Subcutaneous abdominal adipose tissue (tissue), 5 donors: ENCODE data around the gene IGSF21.

Source experiments
- H3K27ac ChIP-seq: one replicate; pipeline ENCODE4 v1.7.0; 2013; ENCODE audit warnings: low read depth, mild to moderate bottlenecking, inconsistent platforms, low read length, moderate library complexity
- H3K27me3 ChIP-seq, 5 donors: one replicate each; pipeline ENCODE4 v1.7.0; 2013; ENCODE audit warnings: low read length in 5 of 5, inconsistent platforms in 1 of 5; ENCODE audit not compliant: control insufficient read depth in 5 of 5, insufficient read depth in 4 of 5
- H3K36me3 ChIP-seq, 5 donors: one replicate each; pipeline ENCODE4 v1.7.0; 2013; ENCODE audit warnings: low read length in 5 of 5; ENCODE audit not compliant: control insufficient read depth in 5 of 5, insufficient read depth in 5 of 5
- H3K4me1 ChIP-seq, 5 donors: one replicate each; pipeline ENCODE4 v1.7.0; 2013; ENCODE audit warnings: low read length in 5 of 5, mild to moderate bottlenecking in 3 of 5, moderate library complexity in 1 of 5; ENCODE audit not compliant: control insufficient read depth in 5 of 5, insufficient read depth in 5 of 5
- H3K4me3 ChIP-seq, 5 donors: one replicate each; pipeline ENCODE4 v1.7.0; 2013; ENCODE audit warnings: low read length in 5 of 5, low read depth in 1 of 5
- H3K9ac ChIP-seq, 5 donors: one replicate each; pipeline ENCODE4 v1.7.0; 2013; ENCODE audit warnings: low read length in 5 of 5, mild to moderate bottlenecking in 4 of 5, moderate library complexity in 3 of 5
- H3K9me3 ChIP-seq, 5 donors: one replicate each; pipeline ENCODE4 v1.7.0; 2013; ENCODE audit warnings: low read length in 5 of 5; ENCODE audit not compliant: control insufficient read depth in 5 of 5
- donor health status: healthy.
- donor health status: healthy.
- donor health status: healthy.
- donor health status: healthy.
- donor health status: healthy.

Gene IGSF21

GRCh38 chr1:18232052-18232451 lies 124.5 kb downstream of the IGSF21 start:
- no peaks in the 10 kb centered on the region for H3K36me3 ChIP-seq
- H3K27me3 ChIP-seq: peaks cover 10 to 23% (median 16%) of the 10 kb centered on the region in 5 donors
- H3K9me3 ChIP-seq: peaks cover 4 to 19% (median 10%) of the 10 kb centered on the region in 5 donors
- no peak overlapping the region for H3K27ac ChIP-seq
- H3K9ac ChIP-seq: no peak overlapping the region
- H3K4me1 ChIP-seq: no peaks in the 10 kb centered on the region
- no peak overlapping the region for H3K4me3 ChIP-seq

- Histone ChIP-seq H3K36me3 (no peaks in the 10 kb centered on the region), H3K9ac (no peak overlapping the region), H3K27me3 (peaks cover 7 to 20% (median 16%) of the 10 kb centered on the region in 5 donors), H3K4me1 (no peaks in the 10 kb centered on the region), H3K9me3 (peaks cover 4 to 19% (median 10%) of the 10 kb centered on the region in 5 donors), H3K27ac (no peak overlapping the region), H3K4me3 (no peak overlapping the region)
Measured at GRCh38 chr1:18233176-18233864, 125.7 kb downstream of the IGSF21 start.

GRCh38 chr1:18234790-18235242 lies 127.2 kb downstream of the IGSF21 start:
- H3K4me3 ChIP-seq: no peak overlapping the region
- H3K9ac ChIP-seq: no peak overlapping the region
- no peaks in the 10 kb centered on the region for H3K4me1 ChIP-seq
- no peak overlapping the region for H3K27ac ChIP-seq
- peaks cover 12 to 17% (median 16%) of the 10 kb centered on the region in 5 donors for H3K27me3 ChIP-seq
- peaks cover 4 to 19% (median 10%) of the 10 kb centered on the region in 5 donors for H3K9me3 ChIP-seq
- no peaks in the 10 kb centered on the region for H3K36me3 ChIP-seq

- no peak overlapping the region for H3K4me3 ChIP-seq
- no peaks in the 10 kb centered on the region for H3K36me3 ChIP-seq
- H3K9ac ChIP-seq: no peak overlapping the region
- H3K27ac ChIP-seq: no peak overlapping the region
- H3K27me3 ChIP-seq: peaks cover 0 to 21% (median 16%) of the 10 kb centered on the region in 5 donors
- peaks cover 0 to under 1% (median 0%) of the 10 kb centered on the region in 5 donors for H3K9me3 ChIP-seq
- H3K4me1 ChIP-seq: no peaks in the 10 kb centered on the region
Measured at GRCh38 chr1:18237371-18237770, 129.8 kb downstream of the IGSF21 start.

GRCh38 chr1:18238190-18238589 lies 130.6 kb downstream of the IGSF21 start:
- no peaks in the 10 kb centered on the region for H3K4me1 ChIP-seq
- no peak overlapping the region for H3K4me3 ChIP-seq
- H3K27ac ChIP-seq: no peak overlapping the region
- no peaks in the 10 kb centered on the region for H3K36me3 ChIP-seq
- peaks cover 0 to 24% (median 16%) of the 10 kb centered on the region in 5 donors for H3K27me3 ChIP-seq
- H3K9ac ChIP-seq: no peak overlapping the region
- H3K9me3 ChIP-seq: no peaks in the 10 kb centered on the region

- Histone ChIP-seq H3K27ac (no peak overlapping the region), H3K27me3 (peaks cover 5 to 24% (median 16%) of the 10 kb centered on the region in 5 donors), H3K4me1 (no peaks in the 10 kb centered on the region), H3K9me3 (no peaks in the 10 kb centered on the region), H3K36me3 (no peaks in the 10 kb centered on the region), H3K4me3 (no peak overlapping the region), H3K9ac (no peak overlapping the region)
Measured at GRCh38 chr1:18239671-18240070, 132.1 kb downstream of the IGSF21 start.

- no peak overlapping the region for H3K27ac ChIP-seq
- no peak overlapping the region for H3K9ac ChIP-seq
- no peak overlapping the region for H3K4me3 ChIP-seq
- peaks cover 5 to 21% (median 16%) of the 10 kb centered on the region in 5 donors for H3K27me3 ChIP-seq
- H3K36me3 ChIP-seq: no peaks in the 10 kb centered on the region
- H3K4me1 ChIP-seq: no peaks in the 10 kb centered on the region
- H3K9me3 ChIP-seq: no peaks in the 10 kb centered on the region
Measured at GRCh38 chr1:18240906-18241305, 133.3 kb downstream of the IGSF21 start.

- no peaks in the 10 kb centered on the region for H3K36me3 ChIP-seq
- H3K9me3 ChIP-seq: peaks cover 0 to 4% (median 3%) of the 10 kb centered on the region in 5 donors
- H3K4me3 ChIP-seq: no peak overlapping the region
- peaks cover 5 to 21% (median 16%) of the 10 kb centered on the region in 5 donors for H3K27me3 ChIP-seq
- H3K9ac ChIP-seq: no peak overlapping the region
- H3K4me1 ChIP-seq: no peaks in the 10 kb centered on the region
- H3K27ac ChIP-seq: no peak overlapping the region
Measured at GRCh38 chr1:18241891-18242290, 134.3 kb downstream of the IGSF21 start.

- Histone ChIP-seq H3K4me1 (no peaks in the 10 kb centered on the region), H3K4me3 (no peak overlapping the region), H3K9ac (no peak overlapping the region), H3K36me3 (no peaks in the 10 kb centered on the region), H3K9me3 (peaks cover 0 to 4% (median 3%) of the 10 kb centered on the region in 5 donors), H3K27ac (no peak overlapping the region), H3K27me3 (peaks cover 5 to 28% (median 19%) of the 10 kb centered on the region in 5 donors)
Measured at GRCh38 chr1:18243503-18244175, 136.0 kb downstream of the IGSF21 start.

GRCh38 chr1:18244762-18245161 lies 137.2 kb downstream of the IGSF21 start:
- H3K9ac ChIP-seq: no peak overlapping the region
- no peak overlapping the region for H3K4me3 ChIP-seq
- no peaks in the 10 kb centered on the region for H3K36me3 ChIP-seq
- peaks cover 0 to 8% (median 3%) of the 10 kb centered on the region in 5 donors for H3K9me3 ChIP-seq
- no peaks in the 10 kb centered on the region for H3K4me1 ChIP-seq
- peaks cover 9 to 33% (median 21%) of the 10 kb centered on the region in 5 donors for H3K27me3 ChIP-seq
- no peak overlapping the region for H3K27ac ChIP-seq
